GM12878 (cell line): Measurements from ENCODE around the gene ITPRIP.

Source experiments
- EZH2 ChIP-seq: IDR thresholded peaks from 2 replicates; pipeline ENCODE4 v1.6.1; 2012; ENCODE audit warnings: low read depth, mild to moderate bottlenecking, control low read depth, inconsistent platforms, low read length, borderline replicate concordance; ENCODE audit not compliant: control insufficient read depth
- MXI1 ChIP-seq: fragments of 150-350 bp; IDR thresholded peaks from 2 replicates; pipeline ENCODE4 v1.6.1; 2011; ENCODE audit warnings: low read depth, mild to moderate bottlenecking, inconsistent platforms, low read length, improper control_type of control experiment
- PML ChIP-seq: IDR thresholded peaks from 2 replicates; pipeline ENCODE4 v1.6.1; 2012; ENCODE audit warnings: low read length, inconsistent platforms
- POLR2A ChIP-seq: IDR thresholded peaks from 2 replicates; pipeline ENCODE4 v1.6.1; 2011; ENCODE audit warnings: low read depth, mild to moderate bottlenecking, low read length
- POLR2AphosphoS5 ChIP-seq: IDR thresholded peaks from 2 replicates; pipeline ENCODE4 v1.6.1; 2011; ENCODE audit warnings: mild to moderate bottlenecking, low read length, inconsistent platforms
- RBBP5 ChIP-seq: fragments of 200-600 bp; sonication (generic); conservative IDR thresholded peaks from 2 replicates; pipeline ENCODE4 v1.6.1; 2016
- REST ChIP-seq: IDR thresholded peaks from 2 replicates; pipeline ENCODE4 v1.6.1; 2012; ENCODE audit warnings: mild to moderate bottlenecking, low read depth, low read length
- TF ChIP-seq, protein P1 (sequence below), 3 experiments: IDR thresholded peaks in 2 of 3; conservative IDR thresholded peaks in 1 of 3; 2 replicates each; pipeline ENCODE4 v1.5.1; 2011; ENCODE audit warnings: low read depth in 3 of 3, low read length in 3 of 3, mild to moderate bottlenecking in 3 of 3, control low read depth in 2 of 3, moderate library complexity in 2 of 3, inconsistent platforms in 1 of 3, mixed read lengths in 1 of 3; ENCODE audit not compliant: control insufficient read depth in 2 of 3, insufficient read depth in 1 of 3; ENCODE audit errors: extremely low read depth in 1 of 3
- TF ChIP-seq, protein P2 (sequence below): fragments of 450-650 bp; IDR thresholded peaks from 2 replicates; pipeline ENCODE4 v1.6.1; 2014; ENCODE audit warnings: mild to moderate bottlenecking
- TF ChIP-seq, protein P3 (sequence below): IDR thresholded peaks from 2 replicates; pipeline ENCODE4 v1.6.1; 2012; ENCODE audit warnings: low read depth, low read length, improper control_type of control experiment

- TF ChIP-seq, protein P1, sequence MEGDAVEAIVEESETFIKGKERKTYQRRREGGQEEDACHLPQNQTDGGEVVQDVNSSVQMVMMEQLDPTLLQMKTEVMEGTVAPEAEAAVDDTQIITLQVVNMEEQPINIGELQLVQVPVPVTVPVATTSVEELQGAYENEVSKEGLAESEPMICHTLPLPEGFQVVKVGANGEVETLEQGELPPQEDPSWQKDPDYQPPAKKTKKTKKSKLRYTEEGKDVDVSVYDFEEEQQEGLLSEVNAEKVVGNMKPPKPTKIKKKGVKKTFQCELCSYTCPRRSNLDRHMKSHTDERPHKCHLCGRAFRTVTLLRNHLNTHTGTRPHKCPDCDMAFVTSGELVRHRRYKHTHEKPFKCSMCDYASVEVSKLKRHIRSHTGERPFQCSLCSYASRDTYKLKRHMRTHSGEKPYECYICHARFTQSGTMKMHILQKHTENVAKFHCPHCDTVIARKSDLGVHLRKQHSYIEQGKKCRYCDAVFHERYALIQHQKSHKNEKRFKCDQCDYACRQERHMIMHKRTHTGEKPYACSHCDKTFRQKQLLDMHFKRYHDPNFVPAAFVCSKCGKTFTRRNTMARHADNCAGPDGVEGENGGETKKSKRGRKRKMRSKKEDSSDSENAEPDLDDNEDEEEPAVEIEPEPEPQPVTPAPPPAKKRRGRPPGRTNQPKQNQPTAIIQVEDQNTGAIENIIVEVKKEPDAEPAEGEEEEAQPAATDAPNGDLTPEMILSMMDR (IDR thresholded peaks at IDR 0.05 in 2 of 3, conservative IDR thresholded peaks at IDR 0.05 in 1 of 3; ENCODE audit: control insufficient read depth in 2 of 3, extremely low read depth in 1 of 3, insufficient read depth in 1 of 3, low read depth in 3 of 3, low read length in 3 of 3), result no peak
- TF ChIP-seq PML (no peak), EZH2 (no peak), POLR2A (no peak), MXI1 (no peak), POLR2AphosphoS5 (no peak), RBBP5 (no peak), REST (no peak)
- TF ChIP-seq, protein P2, sequence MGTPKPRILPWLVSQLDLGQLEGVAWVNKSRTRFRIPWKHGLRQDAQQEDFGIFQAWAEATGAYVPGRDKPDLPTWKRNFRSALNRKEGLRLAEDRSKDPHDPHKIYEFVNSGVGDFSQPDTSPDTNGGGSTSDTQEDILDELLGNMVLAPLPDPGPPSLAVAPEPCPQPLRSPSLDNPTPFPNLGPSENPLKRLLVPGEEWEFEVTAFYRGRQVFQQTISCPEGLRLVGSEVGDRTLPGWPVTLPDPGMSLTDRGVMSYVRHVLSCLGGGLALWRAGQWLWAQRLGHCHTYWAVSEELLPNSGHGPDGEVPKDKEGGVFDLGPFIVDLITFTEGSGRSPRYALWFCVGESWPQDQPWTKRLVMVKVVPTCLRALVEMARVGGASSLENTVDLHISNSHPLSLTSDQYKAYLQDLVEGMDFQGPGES, result no peak
- TF ChIP-seq, protein P3, sequence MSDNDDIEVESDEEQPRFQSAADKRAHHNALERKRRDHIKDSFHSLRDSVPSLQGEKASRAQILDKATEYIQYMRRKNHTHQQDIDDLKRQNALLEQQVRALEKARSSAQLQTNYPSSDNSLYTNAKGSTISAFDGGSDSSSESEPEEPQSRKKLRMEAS, result no peak
These were observed 77.5 kb downstream of the ITPRIP start for GRCh38 chr10:104260775-104261115.
